ENCODE data around the gene PAH.
A peak's percentile ranks its signal among the peaks of the same experiment; 100 is the strongest.

PAH gene

GRCh38 chr12:102876883-102877282 is 40.2 kb downstream of the PAH start:
- TF ChIP-seq CTCF (IDR thresholded peaks at IDR 0.05; ENCODE audit: extremely low read depth, insufficient read depth, missing control alignments), result peak; percentile 25
- DNase-seq (ENCODE audit: low spot score), result no peak
- in situ Hi-C loops (cut with MboI; ENCODE audit: low pct_unique_long_range_greater_than_20kb, low sequenced_read_pairs, unreplicated experiment), result no loop called here

- in situ Hi-C loops (cut with MboI; ENCODE audit: low pct_unique_long_range_greater_than_20kb, low sequenced_read_pairs, unreplicated experiment), result no loop called here
- DNase-seq (ENCODE audit: low spot score), result no peak
- TF ChIP-seq CTCF (IDR thresholded peaks at IDR 0.05; ENCODE audit: extremely low read depth, insufficient read depth, missing control alignments), result no peak
Observed at GRCh38 chr12:102874819-102875218, 42.2 kb downstream of the PAH start.

GRCh38 chr12:102873077-102873476 is 44.0 kb downstream of the PAH start:
- DNase-seq (ENCODE audit: low spot score), result no peak
- in situ Hi-C loops (cut with MboI; ENCODE audit: low pct_unique_long_range_greater_than_20kb, low sequenced_read_pairs, unreplicated experiment), result no loop called here
- TF ChIP-seq CTCF (IDR thresholded peaks at IDR 0.05; ENCODE audit: extremely low read depth, insufficient read depth, missing control alignments), result no peak

- DNase-seq (ENCODE audit: low spot score), result no peak
- TF ChIP-seq CTCF (IDR thresholded peaks at IDR 0.05; ENCODE audit: extremely low read depth, insufficient read depth, missing control alignments), result no peak
- in situ Hi-C loops (cut with MboI; ENCODE audit: low pct_unique_long_range_greater_than_20kb, low sequenced_read_pairs, unreplicated experiment), result no loop called here
Observed at GRCh38 chr12:102871014-102871413, 46.0 kb downstream of the PAH start.

GRCh38 chr12:102869571-102869970 is 47.5 kb downstream of the PAH start:
- in situ Hi-C loops (cut with MboI; ENCODE audit: low pct_unique_long_range_greater_than_20kb, low sequenced_read_pairs, unreplicated experiment), result no loop called here
- DNase-seq (ENCODE audit: low spot score), result no peak
- no peak for TF ChIP-seq CTCF (IDR thresholded peaks at IDR 0.05; ENCODE audit: extremely low read depth, insufficient read depth, missing control alignments)

GRCh38 chr12:102865821-102866615 is 51.0 kb downstream of the PAH start:
- in situ Hi-C loops (cut with MboI; ENCODE audit: low pct_unique_long_range_greater_than_20kb, low sequenced_read_pairs, unreplicated experiment), result no loop called here
- no peak for TF ChIP-seq CTCF (IDR thresholded peaks at IDR 0.05; ENCODE audit: extremely low read depth, insufficient read depth, missing control alignments)
- no peak for DNase-seq (ENCODE audit: low spot score)
